Calu3 (cell line): ENCODE data around the gene GRK5. TPM values are rescaled to one million over a fixed set of nuclear protein-coding genes. Genes with fewer than 3 reads are reported as not detected.

Source experiments
- BruUV-seq: library from RNA; stranded (reverse); fragments of 400-500 nt; replicated peaks from 2 replicates; lab custom pipeline; 2021; lab: Mats Ljungman, UMichigan
- CTCF ChIA-PET: fragments of 300-600 bp; sonication (Branson Sonifier 250); formaldehyde crosslinking; loops from one replicate; lab custom pipeline; 2022; ENCODE audit warnings: antibody characterized with exemption; lab: Charles Lee
- DNase-seq: peaks from one replicate; pipeline ENCODE4 v3.0.0; 2022
- H3K27ac Mint-ChIP-seq: one replicate; pipeline ENCODE4 v1.8.0; 2022; ENCODE audit warnings: mixed read lengths; ENCODE audit not compliant: unreplicated experiment
- H3K27me3 Mint-ChIP-seq: one replicate; pipeline ENCODE4 v1.8.0; 2022; ENCODE audit warnings: mixed read lengths; ENCODE audit not compliant: unreplicated experiment
- H3K36me3 Mint-ChIP-seq: one replicate; pipeline ENCODE4 v1.8.0; 2022; ENCODE audit warnings: mild to moderate bottlenecking, moderate library complexity, mixed read lengths; ENCODE audit not compliant: insufficient read depth, unreplicated experiment
- H3K4me1 Mint-ChIP-seq: one replicate; pipeline ENCODE4 v1.8.0; 2022; ENCODE audit warnings: mild to moderate bottlenecking, low read depth, mixed read lengths; ENCODE audit not compliant: unreplicated experiment
- H3K4me3 Mint-ChIP-seq: one replicate; pipeline ENCODE4 v1.8.0; 2022; ENCODE audit warnings: mild to moderate bottlenecking, low read depth, moderate library complexity, mixed read lengths; ENCODE audit not compliant: unreplicated experiment
- H3K9me3 Mint-ChIP-seq: one replicate; pipeline ENCODE4 v1.8.0; 2022; ENCODE audit warnings: low read depth, mixed read lengths; ENCODE audit not compliant: unreplicated experiment
- CTCF ChIP-seq: fragments of 200-600 bp; IDR thresholded peaks from one replicate; pipeline ENCODE4 v1.8.0; 2022; ENCODE audit warnings: antibody characterized with exemption; ENCODE audit not compliant: unreplicated experiment
- intact Hi-C: fragments of 100-400 bp; cut with micrococcal nuclease; formaldehyde crosslinking; loops from one replicate; pipeline ENCODE4 v1.10.0; 2022; ENCODE audit not compliant: unreplicated experiment
- total RNA-seq: library from RNA; stranded (reverse); gene quantifications from 2 replicates; pipeline ENCODE4 v1.2.3, GENCODE V29; 2022

The GRK5 gene
- total RNA-seq, 1 experiment from 2014 or later = 4.4 TPM

DNA sequence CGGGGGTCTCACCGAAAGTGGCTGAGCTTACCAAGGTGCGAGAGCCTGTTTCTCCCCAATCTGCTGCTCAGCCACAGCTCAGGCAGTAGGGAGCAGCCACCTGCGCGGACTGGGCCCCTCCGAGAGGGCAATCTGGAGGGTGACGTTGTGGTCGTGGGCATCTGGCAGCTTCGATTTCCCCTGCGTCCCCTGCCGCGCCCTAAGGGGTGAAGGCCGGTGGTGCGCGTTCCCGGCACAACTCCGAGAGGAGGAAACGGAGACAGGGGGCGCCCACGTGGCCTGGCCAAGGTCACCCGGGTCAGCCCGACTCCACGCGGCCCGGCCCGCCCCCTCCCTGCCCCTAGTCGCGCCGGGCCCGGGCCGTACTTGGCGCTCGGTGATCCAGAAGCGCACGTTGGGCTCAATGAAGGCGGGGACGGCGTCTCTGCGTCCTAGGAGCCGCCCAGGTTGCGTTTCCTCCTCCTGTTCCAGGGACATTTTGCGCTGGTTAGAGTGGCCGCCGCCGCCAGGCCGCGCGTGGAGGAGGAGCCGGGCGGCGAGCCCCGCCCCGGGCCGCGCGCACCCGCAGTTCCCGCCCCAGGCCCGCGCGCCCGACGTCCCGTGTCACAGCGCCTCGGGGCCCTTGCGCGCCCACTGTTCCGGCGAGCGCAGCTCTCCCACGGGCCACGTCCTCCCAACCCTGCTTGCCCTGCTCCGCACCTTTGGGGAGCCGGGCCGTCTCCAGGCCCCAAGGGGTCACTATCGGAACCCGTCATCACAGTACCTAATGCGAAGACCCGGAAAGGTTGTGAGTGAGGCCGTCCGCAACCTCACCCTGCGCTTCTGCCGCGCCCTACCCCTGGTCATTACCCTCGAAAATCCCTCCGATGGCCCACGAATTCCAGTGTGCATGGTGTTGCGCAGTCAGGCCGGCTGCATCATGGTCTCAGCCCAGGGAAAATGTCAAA, 41.9 kb upstream of the GRK5 start, which contains the start of gene SFXN4:
SFXN4 (minus strand) TSS at position 544 of the 947 bp plus-strand sequence; CDS start at position 477, 67 bp downstream.
- no TSS peak for BruUV-seq
- intact Hi-C loops = no loop called here
- Mint-ChIP-seq H3K9me3 (no peaks in the 10 kb centered on the region), H3K4me1 (peaks cover 8% of the 10 kb centered on the region), H3K27me3 (no peaks in the 10 kb centered on the region), H3K36me3 (peaks cover 18% of the 10 kb centered on the region), H3K4me3 (peak within 1 kb of the TSS; percentile 75), H3K27ac (peak within 1 kb of the TSS; percentile 27)
- DNase-seq = peak; percentile 71
- no peak for TF ChIP-seq CTCF
- CTCF ChIA-PET = interaction anchor here (0.7 kb wide), 1 partner anchor 384 kb away, joined by 3 read pairs; no protein-coding TSS in a partner anchor

DNA sequence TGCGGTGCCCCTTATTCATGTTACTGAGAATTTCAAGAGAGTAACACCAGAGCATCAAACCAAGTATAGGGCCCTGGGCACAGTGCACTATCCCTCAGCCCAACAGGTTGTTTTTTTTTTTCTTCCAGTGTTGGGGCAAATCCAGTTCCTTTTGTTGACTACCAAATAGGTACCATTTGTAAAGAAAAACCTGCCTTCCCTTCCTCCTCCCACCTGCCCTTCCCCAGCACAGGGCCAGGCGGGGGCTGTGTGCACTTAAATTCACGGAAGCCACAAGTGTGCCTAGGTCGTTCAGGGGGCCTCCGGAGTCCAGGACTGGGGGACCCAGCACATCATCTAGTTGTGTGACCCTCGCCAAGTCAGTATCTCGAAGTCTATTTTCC, 41.3 kb upstream of the GRK5 start:
- Mint-ChIP-seq H3K36me3 (peaks cover 20% of the 10 kb centered on the region), H3K27ac (peak overlapping the region; percentile 27), H3K27me3 (no peaks in the 10 kb centered on the region), H3K4me1 (peaks cover 8% of the 10 kb centered on the region), H3K4me3 (peak overlapping the region; percentile 75), H3K9me3 (no peaks in the 10 kb centered on the region)
- CTCF ChIA-PET = interaction anchor here (0.7 kb wide), 1 partner anchor 384 kb away, joined by 3 read pairs; no protein-coding TSS in a partner anchor
- no TSS peak for BruUV-seq
- TF ChIP-seq CTCF = no peak
- intact Hi-C loops = no loop called here
- no peak for DNase-seq

- CTCF ChIA-PET = interaction anchor here (1.3 kb wide), 1 partner anchor 279 kb away, joined by 3 read pairs; no protein-coding TSS in a partner anchor
- H3K9me3 Mint-ChIP-seq = no peaks in the 10 kb centered on the region
- no TSS peak for BruUV-seq
- no peak for DNase-seq
- no peak for TF ChIP-seq CTCF
- peaks cover 8% of the 10 kb centered on the region for H3K4me1 Mint-ChIP-seq
- no peaks in the 10 kb centered on the region for H3K27me3 Mint-ChIP-seq
- intact Hi-C loops = no loop called here
- H3K4me3 Mint-ChIP-seq = peak overlapping the region; percentile 75
- peak overlapping the region; percentile 7 for H3K27ac Mint-ChIP-seq
- H3K36me3 Mint-ChIP-seq = peaks cover 23% of the 10 kb centered on the region
Measured at GRCh38 chr10:119166564-119166963, 40.8 kb upstream of the GRK5 start.

- Mint-ChIP-seq H3K27ac (peak overlapping the region; percentile 7), H3K36me3 (peaks cover 23% of the 10 kb centered on the region)
Measured at GRCh38 chr10:119167041-119167440, 40.3 kb upstream of the GRK5 start.

More at GRCh38 chr10:119167041-119167440, 40.3 kb upstream of the GRK5 start:
- Mint-ChIP-seq H3K4me1 (peaks cover 8% of the 10 kb centered on the region), H3K4me3 (peak overlapping the region; percentile 75), H3K9me3 (no peaks in the 10 kb centered on the region), H3K27me3 (no peaks in the 10 kb centered on the region)
- no peak for DNase-seq
- TF ChIP-seq CTCF = no peak
- no TSS peak for BruUV-seq
- CTCF ChIA-PET = interaction anchor here (1.3 kb wide), 1 partner anchor 278 kb away, joined by 3 read pairs; no protein-coding TSS in a partner anchor
- intact Hi-C loops = no loop called here
